ENCODE measurements around the gene ZNF480. TPM values are rescaled to one million over a fixed set of nuclear protein-coding genes. Genes with fewer than 3 reads are reported as not detected.
"Not testable (repeated sequence)": the region's sequence is repeated elsewhere in the genome, so short reads cannot be mapped to it uniquely, and the experiment has no call there.

Gene ZNF480
- 9.0 TPM for total RNA-seq
- 1 to 10 TPM; 5.8 to 9.9 (median 8.8) TPM for polyA plus RNA-seq (ENCODE audit: insufficient read depth in 1 of 8, insufficient read length in 8 of 8, low replicate concordance in 1 of 8)
- long read RNA-seq, donor 1: 0 reads
- long read RNA-seq, donor 2: 0 reads
- long read RNA-seq, donor 3, full-length matches to known transcripts: 1 of 1 reads
- long read RNA-seq, donor 3, partial matches to known transcripts: 0 of 1 reads
- long read RNA-seq, donor 3, other reads (novel, unspliced or antisense): 0 of 1 reads
- long read RNA-seq, donor 4, full-length matches to known transcripts: 2 of 2 reads
- long read RNA-seq, donor 4, partial matches to known transcripts: 0 of 2 reads
- long read RNA-seq, donor 4, other reads (novel, unspliced or antisense): 0 of 2 reads
- long read RNA-seq, donor 5, full-length matches to known transcripts: 5 of 5 reads
- long read RNA-seq, donor 5, partial matches to known transcripts: 0 of 5 reads
- long read RNA-seq, donor 5, other reads (novel, unspliced or antisense): 0 of 5 reads
- long read RNA-seq, donor 6: 0 reads
- long read RNA-seq, donor 7, full-length matches to known transcripts: 4 of 4 reads
- long read RNA-seq, donor 7, partial matches to known transcripts: 0 of 4 reads
- long read RNA-seq, donor 7, other reads (novel, unspliced or antisense): 0 of 4 reads
- long read RNA-seq, donor 8, full-length matches to known transcripts: 2 of 2 reads
- long read RNA-seq, donor 8, partial matches to known transcripts: 0 of 2 reads
- long read RNA-seq, donor 8, other reads (novel, unspliced or antisense): 0 of 2 reads
- long read RNA-seq, donor 9, full-length matches to known transcripts: 4 of 4 reads
- long read RNA-seq, donor 9, partial matches to known transcripts: 0 of 4 reads
- long read RNA-seq, donor 9, other reads (novel, unspliced or antisense): 0 of 4 reads
- long read RNA-seq, donor 10, full-length matches to known transcripts: 2 of 2 reads
- long read RNA-seq, donor 10, partial matches to known transcripts: 0 of 2 reads
- long read RNA-seq, donor 10, other reads (novel, unspliced or antisense): 0 of 2 reads
- long read RNA-seq, donor 11, full-length matches to known transcripts: 1 of 1 reads
- long read RNA-seq, donor 11, partial matches to known transcripts: 0 of 1 reads
- long read RNA-seq, donor 11, other reads (novel, unspliced or antisense): 0 of 1 reads

DNA sequence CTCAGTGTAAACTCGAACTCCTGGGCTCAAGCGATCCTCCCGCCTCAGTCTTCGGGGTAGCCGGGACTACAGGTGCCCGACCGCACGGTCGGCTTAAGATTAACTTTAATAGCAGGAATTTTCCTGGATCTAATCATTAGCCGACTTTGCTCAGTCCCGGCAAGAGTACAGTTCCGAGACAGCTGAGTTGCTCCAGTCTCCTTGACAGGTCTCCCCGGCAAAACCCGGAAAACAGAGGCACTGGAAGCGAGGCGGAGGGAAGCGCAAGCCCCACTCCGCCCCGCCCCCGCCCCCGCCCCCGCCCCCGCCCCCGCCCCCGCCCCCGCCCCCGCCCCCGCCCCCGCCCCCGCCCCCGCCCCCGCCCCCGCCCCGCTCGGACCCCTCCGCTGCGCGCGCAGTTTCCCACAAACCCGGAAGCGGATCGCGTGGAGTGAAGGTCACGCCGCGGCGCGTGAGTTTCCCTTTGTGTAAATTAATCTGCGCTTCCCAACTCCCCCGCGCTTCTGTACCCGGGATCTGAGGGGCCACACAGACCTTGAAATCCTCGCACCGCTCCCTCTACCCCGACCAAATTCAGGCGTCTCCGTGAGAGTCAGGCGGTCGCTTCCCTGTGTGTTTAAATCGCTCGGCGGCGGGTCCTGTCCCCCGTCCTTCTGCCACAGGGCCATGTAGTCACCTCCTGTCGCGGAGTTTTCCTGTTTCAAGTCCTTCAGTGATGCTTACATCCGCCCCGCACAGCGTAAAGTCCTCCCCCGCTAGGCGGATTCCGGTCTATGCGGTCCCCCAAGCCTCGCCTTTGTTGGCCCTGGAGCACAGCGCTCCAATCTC lies at the start of gene ZNF480:
Gene ZNF480, plus strand, starts transcription at position 397 of the 828 bp plus-strand sequence. CDS start 3,244 bp downstream, outside the sequence.
- peak within 1 kb of the TSS; percentile 99 for H3K27ac ChIP-seq (ENCODE audit: low read length)
- peaks cover 9% of the 10 kb centered on the region for H3K9me3 ChIP-seq (replicated peaks; ENCODE audit: control insufficient read depth, low read depth, low read length)
- H3K27me3 ChIP-seq (ENCODE audit: control insufficient read depth, insufficient read depth, low read length): no peaks in the 10 kb centered on the region
- WGBS (ENCODE audit: insufficient coverage): under 1% methylated on average over 39 of the region's 75 CpGs
- peak; percentile 90 for DNase-seq
- H3K4me3 ChIP-seq (ENCODE audit: low read length): peak within 1 kb of the TSS; percentile 98
- H3K36me3 ChIP-seq (ENCODE audit: control insufficient read depth, insufficient read depth, low read length): peaks cover 21% of the 10 kb centered on the region
- peaks cover 14% of the 10 kb centered on the region for H3K4me1 ChIP-seq (ENCODE audit: control insufficient read depth, insufficient read depth, low read length)

DNA sequence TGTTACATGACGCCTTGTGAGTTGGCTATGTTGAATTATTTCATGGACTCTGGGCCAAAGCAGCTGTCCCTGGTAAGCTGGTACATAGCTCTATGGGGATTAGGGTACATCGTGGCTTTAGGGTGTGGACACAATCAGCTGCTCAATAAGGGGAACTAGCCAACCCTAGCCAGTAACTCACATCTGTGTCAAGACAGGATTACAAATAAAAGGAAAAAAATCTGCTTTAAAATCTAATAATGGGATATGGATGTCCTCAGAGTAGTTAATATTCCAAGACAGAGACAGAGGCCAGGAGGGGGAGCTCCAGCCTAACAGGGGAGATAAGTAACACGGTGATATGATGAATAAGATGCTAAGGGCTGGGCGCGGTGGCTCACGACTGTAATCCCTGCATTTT lies 48.7 kb upstream of the ZNF480 start:
- Histone ChIP-seq H3K4me3 (ENCODE audit: low read length) (no peak overlapping the region), H3K27ac (ENCODE audit: low read length) (peak overlapping the region; percentile 67), H3K27me3 (ENCODE audit: control insufficient read depth, insufficient read depth, low read length) (no peaks in the 10 kb centered on the region), H3K4me1 (ENCODE audit: control insufficient read depth, insufficient read depth, low read length) (peaks cover 16% of the 10 kb centered on the region), H3K9me3 (replicated peaks; ENCODE audit: control insufficient read depth, low read depth, low read length) (no peaks in the 10 kb centered on the region), H3K36me3 (ENCODE audit: control insufficient read depth, insufficient read depth, low read length) (no peaks in the 10 kb centered on the region)
- WGBS (ENCODE audit: insufficient coverage): 26% methylated on average over 5 of the region's 6 CpGs
- peak; percentile 89 for DNase-seq

DNA sequence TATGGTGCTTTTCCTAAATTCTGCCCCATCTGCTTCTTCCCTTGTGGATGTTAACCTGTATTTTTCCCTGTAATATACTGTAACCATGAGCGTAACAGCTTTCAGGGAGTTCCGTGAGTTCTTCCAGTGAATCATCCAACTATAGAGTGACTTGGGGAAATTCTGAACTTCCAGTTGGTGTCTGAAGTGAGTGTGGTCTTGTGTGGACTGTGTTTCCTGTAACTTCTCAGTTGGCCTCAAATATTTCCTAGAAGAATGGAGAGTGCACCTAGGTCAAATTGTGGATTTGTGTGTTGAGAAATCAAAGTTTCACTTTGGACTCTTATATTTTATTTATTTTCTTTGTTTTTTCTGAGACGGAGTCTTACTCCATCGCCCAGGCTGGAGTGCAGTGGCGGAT lies 38.5 kb upstream of the ZNF480 start:
- H3K9me3 ChIP-seq (replicated peaks; ENCODE audit: control insufficient read depth, low read depth, low read length): no peaks in the 10 kb centered on the region
- no peak overlapping the region for H3K27ac ChIP-seq (ENCODE audit: low read length)
- no peaks in the 10 kb centered on the region for H3K27me3 ChIP-seq (ENCODE audit: control insufficient read depth, insufficient read depth, low read length)
- no peaks in the 10 kb centered on the region for H3K36me3 ChIP-seq (ENCODE audit: control insufficient read depth, insufficient read depth, low read length)
- no peak overlapping the region for H3K4me3 ChIP-seq (ENCODE audit: low read length)
- no peaks in the 10 kb centered on the region for H3K4me1 ChIP-seq (ENCODE audit: control insufficient read depth, insufficient read depth, low read length)
- WGBS (ENCODE audit: insufficient coverage): 60% methylated on average over 1 of the region's 5 CpGs
- no peak for DNase-seq

DNA sequence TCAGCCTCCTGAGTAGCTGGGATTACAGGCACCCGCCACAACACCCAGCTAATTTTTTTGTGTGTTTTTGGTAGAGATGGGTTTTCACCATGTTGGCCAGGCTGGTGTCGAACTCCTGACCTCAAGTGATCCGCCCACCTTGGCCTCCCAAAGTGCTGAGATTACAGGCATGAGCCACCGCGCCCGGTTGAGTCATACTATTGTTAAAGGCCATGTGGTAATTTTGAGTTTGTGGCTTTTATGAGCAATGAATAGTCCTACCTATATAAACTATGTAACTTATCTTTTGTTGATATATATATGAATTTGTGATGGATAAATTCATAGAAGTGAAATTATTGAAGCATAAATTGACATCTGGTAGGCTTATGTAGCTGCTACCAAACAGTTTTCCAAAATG lies 31.4 kb upstream of the ZNF480 start:
- H3K4me1 ChIP-seq (ENCODE audit: control insufficient read depth, insufficient read depth, low read length); H3K27ac ChIP-seq (ENCODE audit: low read length); H3K4me3 ChIP-seq (ENCODE audit: low read length); DNase-seq; H3K36me3 ChIP-seq (ENCODE audit: control insufficient read depth, insufficient read depth, low read length); H3K27me3 ChIP-seq (ENCODE audit: control insufficient read depth, insufficient read depth, low read length); H3K9me3 ChIP-seq (replicated peaks; ENCODE audit: control insufficient read depth, low read depth, low read length): not testable (repeated sequence)
- WGBS (ENCODE audit: insufficient coverage): 80% methylated on average over 2 of the region's 6 CpGs

DNA sequence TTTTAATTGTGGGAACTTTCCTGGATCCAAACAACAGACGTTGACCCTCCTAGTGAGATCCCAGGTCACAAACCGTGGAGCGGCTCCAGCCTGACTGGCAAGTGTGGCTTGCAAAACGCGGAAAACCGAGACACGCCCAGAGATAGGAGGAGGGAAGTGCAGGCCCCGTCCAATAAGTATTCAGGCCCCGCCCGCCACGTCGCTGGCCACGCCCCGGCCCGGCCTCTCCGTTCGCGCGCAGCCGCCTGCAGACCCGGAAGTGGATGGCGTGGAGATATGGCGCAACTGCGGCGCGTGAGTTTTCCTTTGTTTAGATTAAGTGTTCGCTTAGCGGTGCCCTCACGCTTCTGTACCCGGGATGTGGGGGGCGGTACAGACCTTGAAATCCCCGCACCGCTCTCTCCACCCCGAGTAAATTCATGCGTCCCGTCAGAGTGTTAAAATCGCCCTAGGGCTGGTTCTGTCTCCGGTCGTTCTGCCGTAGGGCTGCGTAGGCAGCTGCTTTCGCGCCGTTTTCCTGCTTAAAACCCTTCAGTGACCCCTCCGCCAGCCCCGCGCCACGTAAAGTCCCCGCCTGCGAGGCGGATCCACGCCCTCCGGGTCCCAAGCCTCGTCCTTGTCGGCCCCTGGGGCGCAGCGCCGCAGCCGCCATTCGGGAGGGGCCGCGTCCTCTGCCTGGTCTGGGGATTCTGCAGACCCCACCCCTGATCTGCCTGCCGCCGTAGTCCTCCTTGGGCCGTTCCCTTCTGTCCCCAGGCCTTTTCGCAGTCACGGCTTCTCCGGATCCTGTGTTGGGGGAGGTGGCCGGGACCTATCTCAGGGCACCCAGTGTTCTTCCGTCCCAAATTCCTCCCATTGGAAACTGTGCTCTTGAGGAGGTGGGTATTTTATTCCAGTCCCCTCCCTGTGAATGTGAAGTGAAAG lies 27.4 kb upstream of the ZNF480 start, which contains the start of gene ZNF766:
Gene ZNF766, plus strand, starts transcription at position 250 of the 924 bp plus-strand sequence. Its CDS starts 27 bp downstream, at position 277.
- peak within 1 kb of the TSS; percentile 99 for H3K4me3 ChIP-seq (ENCODE audit: low read length)
- peak within 1 kb of the TSS; percentile 100 for H3K27ac ChIP-seq (ENCODE audit: low read length)
- H3K27me3 ChIP-seq (ENCODE audit: control insufficient read depth, insufficient read depth, low read length): no peaks in the 10 kb centered on the region
- WGBS (ENCODE audit: insufficient coverage): 0% methylated on average over 62 of the region's 70 CpGs
- H3K9me3 ChIP-seq (replicated peaks; ENCODE audit: control insufficient read depth, low read depth, low read length): peaks cover 7% of the 10 kb centered on the region
- H3K4me1 ChIP-seq (ENCODE audit: control insufficient read depth, insufficient read depth, low read length): peaks cover 12% of the 10 kb centered on the region
- DNase-seq: peak; percentile 98
- peaks cover 15% of the 10 kb centered on the region for H3K36me3 ChIP-seq (ENCODE audit: control insufficient read depth, insufficient read depth, low read length)

DNA sequence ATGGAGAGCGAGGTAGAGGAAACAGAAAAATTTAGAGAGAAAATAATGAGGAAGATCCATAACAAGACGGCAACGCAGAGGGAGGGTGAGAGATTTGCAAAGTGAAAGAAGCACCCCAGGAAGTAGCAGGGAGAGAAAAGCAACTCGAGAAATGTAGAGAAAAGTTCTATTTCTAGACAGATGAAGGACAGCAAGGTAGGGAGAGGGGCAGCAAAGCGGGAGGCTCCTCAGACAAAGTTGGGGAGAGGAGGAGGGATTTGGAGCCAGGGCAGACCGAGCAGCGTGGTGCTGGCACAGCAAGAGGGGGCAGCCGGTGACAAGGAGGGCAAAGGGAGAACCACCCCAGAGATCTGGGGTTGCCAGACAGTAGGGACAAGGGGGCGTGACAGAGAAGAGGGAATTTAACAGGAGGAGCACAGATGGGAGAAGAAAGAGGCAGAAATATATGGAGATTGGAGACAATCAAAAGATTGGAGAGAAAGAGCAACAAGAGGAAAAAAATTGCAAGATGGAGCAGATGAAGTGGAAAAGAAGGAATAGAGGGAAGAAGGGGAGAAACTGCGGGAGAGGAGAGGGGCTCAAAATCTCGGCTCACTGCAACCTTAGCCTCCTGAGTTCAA lies 26.6 kb upstream of the ZNF480 start:
- no peaks in the 10 kb centered on the region for H3K27me3 ChIP-seq (ENCODE audit: control insufficient read depth, insufficient read depth, low read length)
- peaks cover 7% of the 10 kb centered on the region for H3K9me3 ChIP-seq (replicated peaks; ENCODE audit: control insufficient read depth, low read depth, low read length)
- H3K4me1 ChIP-seq (ENCODE audit: control insufficient read depth, insufficient read depth, low read length): peaks cover 12% of the 10 kb centered on the region
- H3K4me3 ChIP-seq (ENCODE audit: low read length): peak overlapping the region; percentile 99
- 11% methylated on average over 10 of the region's 11 CpGs for WGBS (ENCODE audit: insufficient coverage)
- DNase-seq: no peak
- H3K27ac ChIP-seq (ENCODE audit: low read length): peak overlapping the region; percentile 100
- peaks cover 15% of the 10 kb centered on the region for H3K36me3 ChIP-seq (ENCODE audit: control insufficient read depth, insufficient read depth, low read length)

DNA sequence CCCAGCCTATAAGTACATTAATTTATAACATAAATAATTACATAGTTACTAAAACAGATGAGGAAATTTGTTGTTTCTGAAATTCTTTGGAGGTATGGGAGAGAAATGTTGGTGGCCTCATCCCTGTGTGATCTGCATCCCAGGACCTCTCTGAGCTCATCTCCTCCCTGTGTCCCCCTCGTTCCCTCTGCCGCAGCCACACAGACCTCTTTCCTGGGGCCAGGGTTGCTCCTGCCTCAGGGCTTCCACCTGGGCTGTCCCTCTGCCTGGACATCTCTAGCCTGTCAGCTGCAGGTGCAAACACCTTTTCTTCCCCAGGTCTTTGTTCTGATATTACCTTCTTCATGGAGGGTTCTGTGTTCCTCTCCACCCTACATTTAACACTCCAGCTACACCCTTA lies 23.7 kb upstream of the ZNF480 start:
- no peaks in the 10 kb centered on the region for H3K27me3 ChIP-seq (ENCODE audit: control insufficient read depth, insufficient read depth, low read length)
- H3K9me3 ChIP-seq (replicated peaks; ENCODE audit: control insufficient read depth, low read depth, low read length): peaks cover 16% of the 10 kb centered on the region
- H3K36me3 ChIP-seq (ENCODE audit: control insufficient read depth, insufficient read depth, low read length): peaks cover 26% of the 10 kb centered on the region
- DNase-seq: no peak
- no peak overlapping the region for H3K27ac ChIP-seq (ENCODE audit: low read length)
- H3K4me1 ChIP-seq (ENCODE audit: control insufficient read depth, insufficient read depth, low read length): peaks cover 12% of the 10 kb centered on the region
- 100% methylated on average over 2 of the region's 2 CpGs for WGBS (ENCODE audit: insufficient coverage)
- no peak overlapping the region for H3K4me3 ChIP-seq (ENCODE audit: low read length)

DNA sequence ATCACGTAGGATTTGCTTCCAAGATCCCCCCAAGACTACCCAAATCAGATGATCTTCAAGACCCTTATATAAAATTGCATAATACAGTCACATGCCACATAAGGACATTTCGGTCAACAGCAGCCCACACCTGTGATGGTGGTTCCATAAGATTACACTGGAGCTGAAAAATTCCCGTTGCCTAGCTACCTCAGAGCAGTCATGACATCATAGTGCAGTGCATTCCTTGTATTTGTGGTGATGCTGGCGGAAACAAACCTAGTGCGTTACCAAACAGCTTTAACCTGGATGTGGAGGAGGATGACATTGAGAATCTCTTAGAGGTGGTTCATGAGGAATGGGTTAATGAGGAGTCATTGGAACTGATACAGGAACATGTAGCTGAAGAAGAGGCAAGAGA lies 22.8 kb upstream of the ZNF480 start:
- Histone ChIP-seq H3K4me3 (ENCODE audit: low read length) (no peak overlapping the region), H3K4me1 (ENCODE audit: control insufficient read depth, insufficient read depth, low read length) (peaks cover 8% of the 10 kb centered on the region), H3K9me3 (replicated peaks; ENCODE audit: control insufficient read depth, low read depth, low read length) (peaks cover 18% of the 10 kb centered on the region), H3K36me3 (ENCODE audit: control insufficient read depth, insufficient read depth, low read length) (peaks cover 26% of the 10 kb centered on the region), H3K27ac (ENCODE audit: low read length) (no peak overlapping the region), H3K27me3 (ENCODE audit: control insufficient read depth, insufficient read depth, low read length) (no peaks in the 10 kb centered on the region)
- DNase-seq: no peak
- WGBS (ENCODE audit: insufficient coverage): 100% methylated on average over 4 of the region's 5 CpGs

Data from muscle of leg (tissue), 16 donors.